B cell (primary cell): ENCODE results near the gene FAM229B. TPM values are rescaled to one million over a fixed set of nuclear protein-coding genes. Genes with fewer than 3 reads are reported as not detected.
"Not testable (repeated sequence)": the region's sequence is repeated elsewhere in the genome, so short reads cannot be mapped to it uniquely, and the experiment has no call there.

ENCODE experiments used
- ATAC-seq: fragments of 200-7000 bp; cut with Tn5 transposase; one replicate; pipeline ENCODE4 v1.10.0; 2021; ENCODE audit warnings: low read depth, mild to moderate bottlenecking, moderate number of reproducible peaks, moderate library complexity
- CTCF ChIA-PET: fragments of 350-600 bp; sonication (Branson Sonifier 250); formaldehyde crosslinking; loops from one replicate; lab custom pipeline; 2021; ENCODE audit warnings: antibody characterized with exemption, inconsistent platforms; lab: Charles Lee
- POLR2A ChIA-PET: fragments of 350-600 bp; sonication (Branson Sonifier 250); formaldehyde crosslinking; loops from one replicate; lab custom pipeline; 2021; ENCODE audit warnings: antibody characterized with exemption; lab: Charles Lee
- DNase-seq: peaks from one replicate; pipeline ENCODE4 v3.0.0; 2013
- H2AFZ ChIP-seq: 2 replicates; pipeline ENCODE4 v1.6.1; 2012; ENCODE audit warnings: mild to moderate bottlenecking, low read depth, low read length; ENCODE audit not compliant: insufficient read depth, poor library complexity, severe bottlenecking
- H3K27ac ChIP-seq, 2 donors: 1 replicate in 1 of 2; 2 replicates in 1 of 2; pipeline ENCODE4 v1.5.1; 2012 to 2013; ENCODE audit warnings: low read length in 2 of 2, mild to moderate bottlenecking in 2 of 2, moderate library complexity in 1 of 2
- H3K27me3 ChIP-seq, 4 experiments: fragments of 200-600 bp in 1 of 4; sonication (generic) in 1 of 4; replicated peaks in 1 of 4; 1 replicate in 2 of 4; 2 replicates in 2 of 4; pipeline versions ENCODE4 v1.6.1 to v1.7.0; 2013 to 2016; ENCODE audit warnings: low read length in 3 of 4, mild to moderate bottlenecking in 2 of 4, mixed read lengths in 1 of 4, moderate library complexity in 1 of 4; ENCODE audit not compliant: insufficient read depth in 4 of 4, control insufficient read depth in 3 of 4; ENCODE audit errors: control extremely low read depth in 1 of 4
- H3K36me3 ChIP-seq, 2 experiments: replicated peaks in 1 of 2; 1 replicate in 1 of 2; 2 replicates in 1 of 2; pipeline versions ENCODE4 v1.6.1 to v1.7.1; 2013; ENCODE audit warnings: low read length in 1 of 2; ENCODE audit not compliant: insufficient read depth in 2 of 2, control insufficient read depth in 1 of 2; ENCODE audit errors: control extremely low read depth in 1 of 2, extremely low read depth in 1 of 2
- H3K4me1 ChIP-seq, 2 donors: fragments of 200-600 bp in 1 of 2; sonication (generic) in 1 of 2; 1 replicate in 1 of 2; 2 replicates in 1 of 2; pipeline versions ENCODE4 v1.5.1 to v1.6.1; 2013 to 2017; ENCODE audit warnings: low read length in 2 of 2; ENCODE audit not compliant: control insufficient read depth in 2 of 2, insufficient read depth in 2 of 2
- H3K4me2 ChIP-seq: replicated peaks from 2 replicates; pipeline ENCODE3; 2012; ENCODE audit warnings: mild to moderate bottlenecking, low read depth, low read length; ENCODE audit not compliant: poor library complexity, severe bottlenecking
- H3K4me3 ChIP-seq, 5 experiments: fragments of 200-600 bp in 1 of 5; sonication (generic) in 1 of 5; 1 replicate in 3 of 5; 2 replicates in 2 of 5; pipeline versions ENCODE4 v1.5.1 to v1.7.0; 2011 to 2016; ENCODE audit warnings: low read length in 4 of 5, mild to moderate bottlenecking in 4 of 5, low read depth in 2 of 5, control low read depth in 1 of 5, moderate library complexity in 1 of 5; ENCODE audit not compliant: insufficient read depth in 1 of 5; ENCODE audit errors: control extremely low read depth in 1 of 5, extremely low read depth in 1 of 5
- H3K79me2 ChIP-seq: fragments of 200-600 bp; sonication (generic); one replicate; pipeline ENCODE4 v1.6.0; 2016; ENCODE audit warnings: low read length; ENCODE audit not compliant: control insufficient read depth, insufficient read depth
- H3K9ac ChIP-seq: fragments of 200-600 bp; sonication (generic); 2 replicates; pipeline ENCODE4 v1.6.1; 2017; ENCODE audit warnings: mild to moderate bottlenecking, low read length, moderate library complexity
- H3K9me3 ChIP-seq, 3 donors: one replicate each; pipeline versions ENCODE4 v1.6.1 to v1.7.1; 2013; ENCODE audit warnings: low read length in 2 of 3; ENCODE audit not compliant: control insufficient read depth in 2 of 3, insufficient read depth in 1 of 3; ENCODE audit errors: control extremely low read depth in 1 of 3
- H4K20me1 ChIP-seq: 2 replicates; pipeline ENCODE4 v1.6.0; 2012; ENCODE audit warnings: mild to moderate bottlenecking, low read length; ENCODE audit not compliant: insufficient read depth, control insufficient read depth, poor library complexity, severe bottlenecking
- H3K27ac Mint-ChIP-seq: one replicate; pipeline ENCODE4 v1.8.0; 2021; ENCODE audit warnings: mixed read lengths
- H3K27me3 Mint-ChIP-seq: one replicate; pipeline ENCODE4 v1.8.0; 2021; ENCODE audit warnings: mixed read lengths
- H3K4me1 Mint-ChIP-seq: one replicate; pipeline ENCODE4 v1.8.0; 2021; ENCODE audit warnings: mixed read lengths
- H3K4me3 Mint-ChIP-seq: one replicate; pipeline ENCODE4 v1.8.0; 2021; ENCODE audit warnings: mixed read lengths
- H3K9me3 Mint-ChIP-seq: one replicate; pipeline ENCODE4 v1.8.0; 2022; ENCODE audit warnings: mixed read lengths; ENCODE audit not compliant: insufficient read depth
- EZH2 ChIP-seq: IDR thresholded peaks from 2 replicates; pipeline ENCODE4 v1.6.1; 2012; ENCODE audit warnings: borderline replicate concordance, low read depth, mild to moderate bottlenecking, moderate library complexity, low read length; ENCODE audit not compliant: insufficient read depth, poor library complexity, severe bottlenecking
- WGBS: methylation state at CpG from one replicate; pipeline ENCODE4 v1.1.5; 2013; ENCODE audit warnings: missing lambda C conversion rate; ENCODE audit not compliant: insufficient coverage; 5-methylcytosine and 5-hydroxymethylcytosine counted together
- intact Hi-C: fragments of 100-400 bp; cut with micrococcal nuclease; formaldehyde crosslinking; loops from one replicate; pipeline ENCODE4 v1.10.0; 2022
- polyA plus RNA-seq: library from polyadenylated mRNA; depleted of rRNA; stranded (reverse); fragments of >200 nt; gene quantifications from 2 replicates; pipeline ENCODE4 v1.2.3, GENCODE V29; 2012
- total RNA-seq, 2 donors: library from RNA; stranded (reverse); fragments of 120-200 nt in 1 of 2; gene quantifications; 1 replicate in 1 of 2; 2 replicates in 1 of 2; pipeline versions ENCODE4 v1.2.3 to v1.2.4, GENCODE V29; 2013 to 2022
- TF ChIP-seq, protein P1 (sequence below): fragments of 200-600 bp; IDR thresholded peaks from one replicate; pipeline ENCODE4 v1.8.0; 2022; ENCODE audit warnings: antibody characterized with exemption, mild to moderate bottlenecking

FAM229B gene
- total and polyA plus RNA-seq, 2 donors (not counting 1 experiment from before 2014, with no cell fraction given) = 1.3 to 4.4 TPM

DNA sequence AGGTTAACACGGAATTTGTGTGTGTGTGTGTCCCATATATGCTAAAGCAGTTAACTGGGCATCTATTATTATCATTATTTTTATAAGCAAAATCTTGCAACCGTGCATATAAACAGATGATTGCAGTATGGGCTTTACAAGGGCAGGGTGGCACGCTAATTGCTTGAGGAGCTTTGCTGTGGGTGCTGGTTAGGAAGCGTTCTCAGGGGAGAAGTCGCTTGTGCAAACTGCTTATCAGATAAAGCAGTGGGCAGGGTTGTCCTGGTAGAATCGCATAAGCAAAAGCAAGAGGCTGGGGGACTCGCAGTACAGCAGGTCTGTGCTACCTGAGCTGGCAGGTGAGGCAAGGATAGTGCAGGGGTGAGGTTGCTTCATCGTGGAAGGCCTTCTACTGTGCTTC lies 43.2 kb upstream of the FAM229B start:
- WGBS = 87% methylated on average over 6 of the region's 8 CpGs
- no peaks in the 10 kb centered on the region for H4K20me1 ChIP-seq
- no peak for TF ChIP-seq EZH2
- TF ChIP-seq, protein P1, sequence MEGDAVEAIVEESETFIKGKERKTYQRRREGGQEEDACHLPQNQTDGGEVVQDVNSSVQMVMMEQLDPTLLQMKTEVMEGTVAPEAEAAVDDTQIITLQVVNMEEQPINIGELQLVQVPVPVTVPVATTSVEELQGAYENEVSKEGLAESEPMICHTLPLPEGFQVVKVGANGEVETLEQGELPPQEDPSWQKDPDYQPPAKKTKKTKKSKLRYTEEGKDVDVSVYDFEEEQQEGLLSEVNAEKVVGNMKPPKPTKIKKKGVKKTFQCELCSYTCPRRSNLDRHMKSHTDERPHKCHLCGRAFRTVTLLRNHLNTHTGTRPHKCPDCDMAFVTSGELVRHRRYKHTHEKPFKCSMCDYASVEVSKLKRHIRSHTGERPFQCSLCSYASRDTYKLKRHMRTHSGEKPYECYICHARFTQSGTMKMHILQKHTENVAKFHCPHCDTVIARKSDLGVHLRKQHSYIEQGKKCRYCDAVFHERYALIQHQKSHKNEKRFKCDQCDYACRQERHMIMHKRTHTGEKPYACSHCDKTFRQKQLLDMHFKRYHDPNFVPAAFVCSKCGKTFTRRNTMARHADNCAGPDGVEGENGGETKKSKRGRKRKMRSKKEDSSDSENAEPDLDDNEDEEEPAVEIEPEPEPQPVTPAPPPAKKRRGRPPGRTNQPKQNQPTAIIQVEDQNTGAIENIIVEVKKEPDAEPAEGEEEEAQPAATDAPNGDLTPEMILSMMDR = no peak
- no peak overlapping the region for H2AFZ ChIP-seq
- no peak overlapping the region for H3K4me3 ChIP-seq
- Mint-ChIP-seq H3K27ac (peak overlapping the region; percentile 26), H3K4me3 (no peak overlapping the region), H3K9me3 (no peaks in the 10 kb centered on the region), H3K27me3 (peaks cover 5% of the 10 kb centered on the region), H3K4me1 (peaks cover 4% of the 10 kb centered on the region)
- H3K36me3 ChIP-seq = no peaks in the 10 kb centered on the region
- no peak overlapping the region for H3K9ac ChIP-seq
- intact Hi-C loops = loop anchor here (5.0 kb wide), 1 partner anchor 1517 kb away; no protein-coding TSS in a partner anchor
- H3K27me3 ChIP-seq = no peaks in the 10 kb centered on the region
- no peak overlapping the region for H3K4me2 ChIP-seq
- H3K79me2 ChIP-seq = no peaks in the 10 kb centered on the region
- DNase-seq = no peak
- peaks cover 0 to 3% of the 10 kb centered on the region in 2 donors for H3K4me1 ChIP-seq
- ChIA-PET CTCF (interaction anchor here (1.1 to 5.3 kb wide), 4 partner anchors 43 to 987 kb away, joined by 3 to 86 read pairs (median 4); no protein-coding TSS in a partner anchor), POLR2A (no interaction called here)
- H3K9me3 ChIP-seq = no peaks in the 10 kb centered on the region
- H3K27ac ChIP-seq = no peak overlapping the region
- no peak for ATAC-seq

DNA sequence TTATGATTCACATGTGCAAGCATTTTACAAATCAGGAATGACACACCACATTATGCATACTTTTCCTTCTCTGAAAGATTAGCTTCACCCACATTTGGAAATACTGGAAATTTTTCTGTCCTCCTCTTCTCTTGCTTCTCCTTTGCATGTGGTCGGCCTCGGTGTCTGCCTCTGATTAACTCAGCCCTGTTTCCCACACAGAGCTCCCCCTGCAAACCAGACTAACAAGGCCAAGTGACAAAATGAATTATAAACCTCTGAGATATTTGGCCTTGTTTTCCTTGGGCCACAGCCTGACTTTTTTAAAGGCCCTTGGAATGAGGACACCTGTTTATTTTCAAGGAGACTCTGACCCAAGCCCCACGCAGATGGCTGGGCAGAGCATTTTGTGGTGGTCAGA lies 42.5 kb upstream of the FAM229B start:
- WGBS = 88% methylated on average over 3 of the region's 3 CpGs
- ATAC-seq (no peak), DNase-seq (no peak)
- no peak overlapping the region for H3K4me3 Mint-ChIP-seq
- H3K27ac Mint-ChIP-seq = no peak overlapping the region
- Histone ChIP-seq H3K4me3 (no peak overlapping the region), H3K27me3 (no peaks in the 10 kb centered on the region), H3K4me1 (peaks cover 0 to 3% of the 10 kb centered on the region in 2 donors), H3K4me2 (no peak overlapping the region), H4K20me1 (no peaks in the 10 kb centered on the region), H2AFZ (no peak overlapping the region), H3K79me2 (no peaks in the 10 kb centered on the region), H3K9me3 (no peaks in the 10 kb centered on the region), H3K9ac (no peak overlapping the region), H3K36me3 (no peaks in the 10 kb centered on the region), H3K27ac (no peak overlapping the region)
- peaks cover 4% of the 10 kb centered on the region for H3K4me1 Mint-ChIP-seq
- no peaks in the 10 kb centered on the region for H3K27me3 Mint-ChIP-seq
- intact Hi-C loops = loop anchor here (5.0 kb wide), 1 partner anchor 1518 kb away; no protein-coding TSS in a partner anchor
- CTCF ChIA-PET = interaction anchor here (0.6 to 5.3 kb wide), 3 partner anchors 27 to 336 kb away, joined by 3 to 86 read pairs (median 3); no protein-coding TSS in a partner anchor
- H3K9me3 Mint-ChIP-seq = no peaks in the 10 kb centered on the region
- POLR2A ChIA-PET = no interaction called here
- TF ChIP-seq, protein P1 = no peak
- no peak for TF ChIP-seq EZH2

DNA sequence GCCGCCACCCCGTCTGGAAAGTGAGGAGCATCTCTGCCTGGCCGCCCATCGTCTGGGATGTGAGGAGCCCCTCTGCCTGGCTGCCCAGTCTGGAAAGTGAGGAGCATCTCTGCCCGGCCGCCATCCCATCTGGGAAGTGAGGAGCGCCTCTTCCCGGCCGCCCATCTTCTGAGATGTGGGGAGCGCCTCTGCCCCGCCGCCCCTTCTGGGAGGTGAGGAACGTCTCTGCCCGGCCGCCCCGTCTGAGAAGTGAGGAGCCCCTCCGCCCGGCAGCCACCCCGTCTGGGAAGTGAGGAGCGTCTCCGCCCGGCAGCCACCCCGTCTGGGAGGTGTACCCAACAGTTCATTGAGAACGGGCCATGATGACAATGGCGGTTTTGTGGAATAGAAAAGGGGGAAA lies 39.9 kb upstream of the FAM229B start:
- H3K9me3 Mint-ChIP-seq, DNase-seq, CTCF ChIA-PET, H3K4me1 Mint-ChIP-seq, H2AFZ ChIP-seq, H3K27me3 ChIP-seq, H3K4me3 Mint-ChIP-seq, H4K20me1 ChIP-seq, H3K27ac Mint-ChIP-seq, POLR2A ChIA-PET, H3K4me2 ChIP-seq, ATAC-seq, H3K4me1 ChIP-seq, H3K36me3 ChIP-seq, H3K27ac ChIP-seq, intact Hi-C loops, H3K79me2 ChIP-seq, H3K9me3 ChIP-seq, H3K4me3 ChIP-seq, H3K9ac ChIP-seq, H3K27me3 Mint-ChIP-seq: not testable (repeated sequence)
- WGBS = 96% methylated on average over 12 of the region's 25 CpGs
